PC-3 (cell line): ENCODE results near the gene TXK. TPM values are rescaled to one million over a fixed set of nuclear protein-coding genes. Genes with fewer than 3 reads are reported as not detected.

ENCODE experiments used
- ATAC-seq: fragments of 200-7000 bp; cut with Tn5 transposase; 2 replicates; pipeline ENCODE4 v1.9.1; 2020; ENCODE audit warnings: mild to moderate bottlenecking, moderate library complexity
- BruUV-seq: library from RNA; stranded (reverse); fragments of 400-500 nt; replicated peaks from 2 replicates; lab custom pipeline; 2021; lab: Mats Ljungman, UMichigan
- CTCF ChIA-PET: fragments of 300-600 bp; sonication (Branson Sonifier 250); formaldehyde crosslinking; loops from one replicate; lab custom pipeline; 2022; ENCODE audit warnings: antibody characterized with exemption; lab: Charles Lee
- POLR2A ChIA-PET: fragments of 300-600 bp; sonication (Branson Sonifier 250); formaldehyde crosslinking; loops from one replicate; lab custom pipeline; 2022; ENCODE audit warnings: antibody characterized with exemption; ENCODE audit not compliant: unreplicated experiment; lab: Charles Lee
- DNase-seq: peaks from one replicate; pipeline ENCODE4 v3.0.0-alpha.2; 2015
- H2AFZ ChIP-seq: fragments of 300-600 bp; sonication (generic); 2 replicates; pipeline ENCODE4 v1.6.0; 2016; ENCODE audit warnings: antibody characterized with exemption, low read length
- H3F3A ChIP-seq: fragments of 300-600 bp; sonication (generic); one replicate; pipeline ENCODE4 v1.6.0; 2017; ENCODE audit warnings: antibody characterized with exemption, low read length, control low read depth, mild to moderate bottlenecking; ENCODE audit not compliant: unreplicated experiment
- H3K27ac ChIP-seq: fragments of 300-600 bp; sonication (generic); 2 replicates; pipeline ENCODE4 v1.5.1; 2016; ENCODE audit warnings: mild to moderate bottlenecking, low read length
- H3K27me3 ChIP-seq: fragments of 300-600 bp; sonication (generic); 2 replicates; pipeline ENCODE4 v1.6.1; 2016; ENCODE audit warnings: low read length, mixed read lengths
- H3K36me3 ChIP-seq: fragments of 300-600 bp; sonication (generic); 2 replicates; pipeline ENCODE4 v1.6.1; 2016; ENCODE audit warnings: low read depth, mixed run types, low read length, mixed read lengths
- H3K4me1 ChIP-seq: fragments of 300-600 bp; sonication (generic); 2 replicates; pipeline ENCODE4 v1.5.1; 2016; ENCODE audit warnings: low read length; ENCODE audit not compliant: insufficient read depth
- H3K4me2 ChIP-seq: fragments of 300-600 bp; sonication (generic); 2 replicates; pipeline ENCODE4 v1.6.0; 2016; ENCODE audit warnings: low read length
- H3K4me3 ChIP-seq: fragments of 300-600 bp; sonication (generic); 2 replicates; pipeline ENCODE4 v1.5.1; 2016; ENCODE audit warnings: mild to moderate bottlenecking, low read length, mixed read lengths
- H3K79me2 ChIP-seq: fragments of 300-600 bp; sonication (generic); 2 replicates; pipeline ENCODE4 v1.6.1; 2017; ENCODE audit warnings: low read length, mixed read lengths
- H3K9ac ChIP-seq: fragments of 300-600 bp; sonication (generic); 2 replicates; pipeline ENCODE4 v1.6.0; 2016; ENCODE audit warnings: mild to moderate bottlenecking, low read length
- H3K9me2 ChIP-seq: fragments of 300-600 bp; sonication (generic); replicated peaks from 2 replicates; pipeline ENCODE4 v1.6.1; 2016; ENCODE audit warnings: mixed run types, low read length, mixed read lengths
- H3K9me3 ChIP-seq: fragments of 300-600 bp; sonication (generic); 2 replicates; pipeline ENCODE4 v1.6.1; 2016; ENCODE audit warnings: low read length, mixed read lengths
- H4K20me1 ChIP-seq: fragments of 300-600 bp; sonication (generic); 2 replicates; pipeline ENCODE4 v1.6.1; 2016; ENCODE audit warnings: low read length, mixed read lengths
- EZH2 ChIP-seq: fragments of 300-600 bp; sonication (generic); IDR thresholded peaks from one replicate; pipeline ENCODE4 v1.6.1; 2017; ENCODE audit warnings: antibody characterized with exemption, mild to moderate bottlenecking, low read length; ENCODE audit not compliant: unreplicated experiment
- EZH2phosphoT487 ChIP-seq: fragments of 300-600 bp; sonication (generic); IDR thresholded peaks from 2 replicates; pipeline ENCODE4 v1.6.1; 2018; ENCODE audit warnings: mild to moderate bottlenecking, antibody characterized with exemption, low read length, borderline replicate concordance
- intact Hi-C: fragments of 100-400 bp; cut with micrococcal nuclease; formaldehyde crosslinking; loops from 2 replicates; pipeline ENCODE4 v1.9.0; 2023
- total RNA-seq: library from RNA; depleted of rRNA; stranded (reverse); fragments of >200 nt; gene quantifications from 2 replicates; pipeline ENCODE4 v1.2.3, GENCODE V29; 2014
- TF ChIP-seq, protein P1 (sequence below): fragments of 300-600 bp; sonication (generic); conservative IDR thresholded peaks from 2 replicates; pipeline ENCODE4 v1.5.1; 2017; ENCODE audit warnings: antibody characterized with exemption, low read depth, mild to moderate bottlenecking, low read length

TXK gene
- total RNA-seq, 1 experiment from 2014 or later, result 2.6 TPM

DNA sequence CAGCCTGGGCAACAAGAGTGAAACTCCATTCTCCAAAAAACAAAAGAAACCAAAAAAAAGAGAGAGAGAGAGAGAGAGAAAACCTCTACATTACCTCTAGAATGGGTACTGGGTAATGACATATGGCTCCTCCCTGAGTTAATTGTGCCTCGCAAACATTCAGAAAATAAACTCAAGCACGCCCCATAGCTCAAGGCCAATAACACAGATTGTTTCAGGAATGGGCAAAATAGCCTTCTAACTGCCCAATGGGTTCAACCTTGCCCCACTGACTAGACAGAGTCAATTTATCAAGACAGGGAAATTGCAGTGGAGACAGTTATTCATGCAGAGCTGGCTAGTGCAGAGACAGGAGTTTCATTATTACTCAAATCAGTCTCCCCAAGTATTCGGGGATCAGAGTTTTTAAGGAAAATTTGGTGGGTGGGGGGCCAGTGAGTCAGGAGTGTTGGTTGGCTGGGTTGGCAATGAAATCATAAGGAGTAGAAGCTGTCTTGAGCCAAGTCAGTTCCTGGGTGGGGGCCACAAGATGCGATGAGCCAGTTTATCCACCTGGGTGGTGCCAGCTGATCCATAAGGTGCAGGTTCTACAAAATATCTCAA is 92.4 kb downstream of the TXK start:
- Histone ChIP-seq H3K4me1 (peaks cover 14% of the 10 kb centered on the region; the same call in 1 of the 2 replicates), H3K9ac (no peak overlapping the region), H3K9me3 (no peaks in the 10 kb centered on the region), H3K36me3 (no peaks in the 10 kb centered on the region), H3K4me2 (no peak overlapping the region), H3K27me3 (no peaks in the 10 kb centered on the region), H3K4me3 (no peak overlapping the region), H3K27ac (no peak overlapping the region), H4K20me1 (no peaks in the 10 kb centered on the region), H3K79me2 (no peaks in the 10 kb centered on the region), H2AFZ (no peak overlapping the region), H3F3A (no peaks in the 10 kb centered on the region), H3K9me2 (no peaks in the 10 kb centered on the region)
- ChIA-PET CTCF (no interaction called here), POLR2A (interaction anchor here (0.6 kb wide), 1 partner anchor 9 kb away, joined by 4 read pairs; no protein-coding TSS in a partner anchor)
- intact Hi-C loops, result no loop called here
- TF ChIP-seq EZH2phosphoT487 (no peak), EZH2 (no peak)
- TF ChIP-seq, protein P1, sequence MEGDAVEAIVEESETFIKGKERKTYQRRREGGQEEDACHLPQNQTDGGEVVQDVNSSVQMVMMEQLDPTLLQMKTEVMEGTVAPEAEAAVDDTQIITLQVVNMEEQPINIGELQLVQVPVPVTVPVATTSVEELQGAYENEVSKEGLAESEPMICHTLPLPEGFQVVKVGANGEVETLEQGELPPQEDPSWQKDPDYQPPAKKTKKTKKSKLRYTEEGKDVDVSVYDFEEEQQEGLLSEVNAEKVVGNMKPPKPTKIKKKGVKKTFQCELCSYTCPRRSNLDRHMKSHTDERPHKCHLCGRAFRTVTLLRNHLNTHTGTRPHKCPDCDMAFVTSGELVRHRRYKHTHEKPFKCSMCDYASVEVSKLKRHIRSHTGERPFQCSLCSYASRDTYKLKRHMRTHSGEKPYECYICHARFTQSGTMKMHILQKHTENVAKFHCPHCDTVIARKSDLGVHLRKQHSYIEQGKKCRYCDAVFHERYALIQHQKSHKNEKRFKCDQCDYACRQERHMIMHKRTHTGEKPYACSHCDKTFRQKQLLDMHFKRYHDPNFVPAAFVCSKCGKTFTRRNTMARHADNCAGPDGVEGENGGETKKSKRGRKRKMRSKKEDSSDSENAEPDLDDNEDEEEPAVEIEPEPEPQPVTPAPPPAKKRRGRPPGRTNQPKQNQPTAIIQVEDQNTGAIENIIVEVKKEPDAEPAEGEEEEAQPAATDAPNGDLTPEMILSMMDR, result no peak
- no TSS peak for BruUV-seq
- ATAC-seq (no peak), DNase-seq (no peak)

DNA sequence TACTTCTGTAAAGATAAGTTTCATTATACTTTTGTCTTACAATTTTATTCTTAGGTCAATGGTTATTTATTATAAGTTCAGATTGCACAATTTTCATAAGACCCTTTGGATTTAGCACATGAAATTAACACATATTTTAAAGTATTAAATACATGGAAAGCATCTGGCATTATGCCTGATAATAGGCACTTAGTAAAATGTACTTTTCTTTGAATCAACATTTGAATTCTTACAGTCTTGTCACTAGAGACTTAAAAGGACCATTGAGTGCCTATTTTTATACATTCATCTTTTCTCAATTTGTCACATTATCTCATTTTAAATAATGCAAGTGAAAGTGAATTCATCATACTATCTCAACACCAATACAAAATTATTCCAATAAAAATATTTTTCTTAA is 94.5 kb downstream of the TXK start:
- Histone ChIP-seq H2AFZ (no peak overlapping the region), H3K4me3 (no peak overlapping the region), H3K79me2 (no peaks in the 10 kb centered on the region), H3F3A (no peaks in the 10 kb centered on the region), H3K4me2 (no peak overlapping the region), H3K27ac (no peak overlapping the region), H3K36me3 (peaks cover 2% of the 10 kb centered on the region; the same call in 1 of the 2 replicates), H3K4me1 (peaks cover 14% of the 10 kb centered on the region; the same call in 1 of the 2 replicates), H3K9me2 (no peaks in the 10 kb centered on the region), H3K27me3 (no peaks in the 10 kb centered on the region), H4K20me1 (no peaks in the 10 kb centered on the region), H3K9me3 (no peaks in the 10 kb centered on the region), H3K9ac (no peak overlapping the region)
- TF ChIP-seq, protein P1, result no peak
- no peak for TF ChIP-seq EZH2
- no peak for TF ChIP-seq EZH2phosphoT487
- CTCF ChIA-PET, result no interaction called here
- POLR2A ChIA-PET, result no interaction called here
- DNase-seq (no peak), ATAC-seq (no peak)
- no TSS peak for BruUV-seq
- intact Hi-C loops, result no loop called here

- Histone ChIP-seq H2AFZ (no peak overlapping the region), H3K79me2 (no peaks in the 10 kb centered on the region), H3F3A (no peaks in the 10 kb centered on the region), H3K9ac (no peak overlapping the region), H3K4me2 (no peak overlapping the region), H3K9me3 (no peaks in the 10 kb centered on the region), H3K36me3 (peaks cover 10% of the 10 kb centered on the region), H4K20me1 (no peaks in the 10 kb centered on the region), H3K27me3 (no peaks in the 10 kb centered on the region), H3K9me2 (no peaks in the 10 kb centered on the region), H3K27ac (no peak overlapping the region), H3K4me1 (peaks cover 14% of the 10 kb centered on the region; the same call in 1 of the 2 replicates), H3K4me3 (no peak overlapping the region)
- no peak for DNase-seq
- POLR2A ChIA-PET, result no interaction called here
- intact Hi-C loops, result no loop called here
- no peak for TF ChIP-seq EZH2phosphoT487
- BruUV-seq, result no TSS peak
- ATAC-seq, result no peak
- CTCF ChIA-PET, result no interaction called here
These were observed 95.4 kb downstream of the TXK start for GRCh38 chr4:48038666-48039065.
